OCI-LY3 (cell line): Measurements from ENCODE around the gene TSPEAR.

Source experiments
- EZH2phosphoT487 ChIP-seq: fragments of 200-600 bp; shearing (Covaris generic); IDR thresholded peaks from 2 replicates; pipeline ENCODE4 v1.6.1; 2018; ENCODE audit warnings: antibody characterized with exemption, mixed run types, low read depth
- TF ChIP-seq, protein P1 (sequence below): fragments of 200-600, 300-600 bp; sonication (generic); IDR thresholded peaks from 2 replicates; pipeline ENCODE4 v1.5.1; 2014; ENCODE audit warnings: antibody characterized with exemption, low read length, low read depth

DNA sequence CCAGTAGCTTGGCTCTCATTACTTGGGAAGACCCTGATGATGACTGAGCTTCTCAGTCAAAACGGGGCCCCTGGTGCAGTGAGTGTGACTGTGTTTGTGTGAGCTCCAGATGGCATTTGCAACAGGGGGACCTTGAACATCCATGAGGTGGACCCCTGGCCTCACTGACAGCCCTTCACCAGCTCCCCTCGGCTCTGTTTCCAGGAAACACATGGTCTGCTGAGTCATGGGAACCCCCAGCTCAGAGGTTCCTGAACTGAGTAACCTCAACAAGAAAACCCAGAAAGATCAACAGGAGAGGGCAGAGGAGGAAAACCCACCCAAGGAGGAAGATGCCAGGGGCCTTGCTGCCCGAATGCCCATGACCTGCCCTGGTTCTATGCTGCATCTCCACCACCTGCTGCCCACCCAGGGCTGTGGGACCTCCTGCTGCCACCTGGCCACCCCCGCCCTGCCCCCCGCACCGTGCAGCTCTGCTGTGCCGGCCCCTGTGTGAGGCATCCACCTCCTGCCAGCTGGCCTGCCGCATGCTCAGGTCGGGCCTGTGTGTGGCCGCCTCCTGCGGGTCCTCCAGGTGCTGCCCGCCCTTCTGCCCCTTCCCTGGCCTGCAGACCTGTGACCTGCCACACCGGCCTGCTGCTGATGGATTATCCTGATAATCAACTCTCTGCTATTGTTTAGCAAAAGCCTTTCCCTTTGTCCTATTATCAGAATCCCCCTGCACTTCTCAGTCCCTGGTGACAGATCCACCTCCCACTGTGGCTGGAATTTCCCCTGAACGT is 25.2 kb downstream of the TSPEAR start:
- TF ChIP-seq, protein P1, sequence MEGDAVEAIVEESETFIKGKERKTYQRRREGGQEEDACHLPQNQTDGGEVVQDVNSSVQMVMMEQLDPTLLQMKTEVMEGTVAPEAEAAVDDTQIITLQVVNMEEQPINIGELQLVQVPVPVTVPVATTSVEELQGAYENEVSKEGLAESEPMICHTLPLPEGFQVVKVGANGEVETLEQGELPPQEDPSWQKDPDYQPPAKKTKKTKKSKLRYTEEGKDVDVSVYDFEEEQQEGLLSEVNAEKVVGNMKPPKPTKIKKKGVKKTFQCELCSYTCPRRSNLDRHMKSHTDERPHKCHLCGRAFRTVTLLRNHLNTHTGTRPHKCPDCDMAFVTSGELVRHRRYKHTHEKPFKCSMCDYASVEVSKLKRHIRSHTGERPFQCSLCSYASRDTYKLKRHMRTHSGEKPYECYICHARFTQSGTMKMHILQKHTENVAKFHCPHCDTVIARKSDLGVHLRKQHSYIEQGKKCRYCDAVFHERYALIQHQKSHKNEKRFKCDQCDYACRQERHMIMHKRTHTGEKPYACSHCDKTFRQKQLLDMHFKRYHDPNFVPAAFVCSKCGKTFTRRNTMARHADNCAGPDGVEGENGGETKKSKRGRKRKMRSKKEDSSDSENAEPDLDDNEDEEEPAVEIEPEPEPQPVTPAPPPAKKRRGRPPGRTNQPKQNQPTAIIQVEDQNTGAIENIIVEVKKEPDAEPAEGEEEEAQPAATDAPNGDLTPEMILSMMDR, result no peak
- no peak for TF ChIP-seq EZH2phosphoT487
